ENCODE measurements around the gene CAMKK1. TPM values are rescaled to one million over a fixed set of nuclear protein-coding genes. Genes with fewer than 3 reads are reported as not detected.

CAMKK1 gene
- total RNA-seq, 4 donors from 2014 or later = 0.44 to 5.1 (median 2.1) TPM

GRCh38 chr17:3835410-3836229 is 57.2 kb downstream of the CAMKK1 start:
- TF ChIP-seq CTCF (IDR thresholded peaks at IDR 0.05 in 4 of 5, conservative IDR thresholded peaks at IDR 0.05 in 1 of 5) = no peak
- no peak for TF ChIP-seq POLR2A (IDR thresholded peaks at IDR 0.05)
- no peak overlapping the region for H3K4me3 ChIP-seq
- H3K36me3 ChIP-seq = peaks cover 0 to 33% of the 10 kb centered on the region in 2 donors
- in situ Hi-C loops (cut with MboI; ENCODE audit: low sequenced_read_pairs in 4 of 4) = no loop called here
- intact Hi-C loops (cut with DNase I; ENCODE audit: low total_unique reads) = loop anchor here (1.0 to 10.0 kb wide), 2 partner anchors 10 to 239 kb away; no protein-coding TSS in a partner anchor
- peaks cover 21 to 26% of the 10 kb centered on the region in 2 donors for H3K4me1 ChIP-seq
- ATAC-seq = peak; percentile 97 to 98
- no peaks in the 10 kb centered on the region for H3K9me3 ChIP-seq
- H3K27ac ChIP-seq = peak overlapping the region; percentile 73 to 75 (median 74)
- no peaks in the 10 kb centered on the region for H3K27me3 ChIP-seq
- peak; percentile 40 to 82 for DNase-seq

DNA sequence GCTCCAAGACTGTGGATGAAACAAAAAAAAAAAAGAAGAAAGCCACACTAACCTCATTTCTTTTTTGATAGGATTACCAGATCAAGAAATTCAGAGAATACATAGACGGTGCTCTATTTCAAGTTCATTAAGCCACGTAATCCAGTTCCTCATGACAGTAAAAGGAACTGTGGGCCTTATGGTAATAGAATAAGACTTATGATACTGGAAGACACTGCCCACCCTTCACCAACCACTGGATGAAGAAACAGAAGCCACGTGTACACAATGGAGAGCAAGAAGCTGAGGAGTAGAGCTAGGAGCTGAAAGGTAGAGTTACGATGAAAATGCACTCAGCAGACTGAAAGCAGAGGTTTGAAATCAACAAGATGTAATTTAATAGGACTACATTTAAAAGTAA is 58.0 kb downstream of the CAMKK1 start:
- Histone ChIP-seq H3K4me3 (no peak overlapping the region), H3K9me3 (no peaks in the 10 kb centered on the region), H3K4me1 (peaks cover 21 to 26% of the 10 kb centered on the region in 2 donors), H3K36me3 (peaks cover 0 to 28% of the 10 kb centered on the region in 2 donors), H3K27ac (peak overlapping the region; percentile 73 to 75 (median 74)), H3K27me3 (no peaks in the 10 kb centered on the region)
- TF ChIP-seq CTCF (IDR thresholded peaks at IDR 0.05 in 4 of 5, conservative IDR thresholded peaks at IDR 0.05 in 1 of 5) (no peak), POLR2A (IDR thresholded peaks at IDR 0.05) (no peak)
- intact Hi-C loops (cut with DNase I; ENCODE audit: low total_unique reads) = loop anchor here (10.0 kb wide), 1 partner anchor 240 kb away; no protein-coding TSS in a partner anchor
- DNase-seq (no peak), ATAC-seq (no peak)
- in situ Hi-C loops (cut with MboI; ENCODE audit: low sequenced_read_pairs in 4 of 4) = no loop called here

- no peak for ATAC-seq
- no peaks in the 10 kb centered on the region for H3K9me3 ChIP-seq
- peaks cover 0 to 30% of the 10 kb centered on the region in 2 donors for H3K36me3 ChIP-seq
- DNase-seq = no peak
- no peaks in the 10 kb centered on the region for H3K27me3 ChIP-seq
- H3K4me1 ChIP-seq = peaks cover 17 to 24% of the 10 kb centered on the region in 2 donors
- in situ Hi-C loops (cut with MboI; ENCODE audit: low sequenced_read_pairs in 4 of 4) (loop anchor here in 1 of 4 donors (10.0 kb wide), 1 partner anchor 94 kb away; no protein-coding TSS in a partner anchor), intact Hi-C loops (cut with DNase I; ENCODE audit: low total_unique reads) (loop anchor here (1.0 to 5.0 kb wide), 2 partner anchors 92 to 147 kb away; no protein-coding TSS in a partner anchor)
- peak in 1 of 2 donors; percentile 34 for TF ChIP-seq POLR2A (IDR thresholded peaks at IDR 0.05)
- no peak for TF ChIP-seq CTCF (IDR thresholded peaks at IDR 0.05 in 4 of 5, conservative IDR thresholded peaks at IDR 0.05 in 1 of 5)
- peak overlapping the region; percentile 80 to 86 (median 83) for H3K27ac ChIP-seq
- H3K4me3 ChIP-seq = no peak overlapping the region
These were observed 64.0 kb downstream of the CAMKK1 start for GRCh38 chr17:3828852-3829232.

- H3K9me3 ChIP-seq = no peaks in the 10 kb centered on the region
- intact Hi-C loops (cut with DNase I; ENCODE audit: low total_unique reads) = loop anchor here (1.0 to 5.0 kb wide), 2 partner anchors 91 to 146 kb away; no protein-coding TSS in a partner anchor
- in situ Hi-C loops (cut with MboI; ENCODE audit: low sequenced_read_pairs in 4 of 4) = loop anchor here in 1 of 4 donors (10.0 kb wide), 1 partner anchor 94 kb away; no protein-coding TSS in a partner anchor
- no peaks in the 10 kb centered on the region for H3K27me3 ChIP-seq
- TF ChIP-seq POLR2A (IDR thresholded peaks at IDR 0.05) = no peak
- TF ChIP-seq CTCF (IDR thresholded peaks at IDR 0.05 in 4 of 5, conservative IDR thresholded peaks at IDR 0.05 in 1 of 5) = no peak
- DNase-seq (peak; percentile 60 to 76), ATAC-seq (peak; percentile 99)
- H3K27ac ChIP-seq = peak overlapping the region; percentile 80 to 86 (median 83)
- peaks cover 17 to 24% of the 10 kb centered on the region in 2 donors for H3K4me1 ChIP-seq
- H3K36me3 ChIP-seq = peaks cover 0 to 32% of the 10 kb centered on the region in 2 donors
- H3K4me3 ChIP-seq = no peak overlapping the region
These were observed 64.6 kb downstream of the CAMKK1 start for GRCh38 chr17:3828151-3828851.

Data from gastrocnemius medialis (tissue), 4 donors.